ENCODE results near the gene NRF1.
"Not testable (repeated sequence)": the region's sequence is repeated elsewhere in the genome, so short reads cannot be mapped to it uniquely, and the experiment has no call there.

Gene NRF1

GRCh38 chr7:129649128-129649690, 37.7 kb downstream of the NRF1 start:
- no peak for DNase-seq (ENCODE audit: low spot score)

DNA sequence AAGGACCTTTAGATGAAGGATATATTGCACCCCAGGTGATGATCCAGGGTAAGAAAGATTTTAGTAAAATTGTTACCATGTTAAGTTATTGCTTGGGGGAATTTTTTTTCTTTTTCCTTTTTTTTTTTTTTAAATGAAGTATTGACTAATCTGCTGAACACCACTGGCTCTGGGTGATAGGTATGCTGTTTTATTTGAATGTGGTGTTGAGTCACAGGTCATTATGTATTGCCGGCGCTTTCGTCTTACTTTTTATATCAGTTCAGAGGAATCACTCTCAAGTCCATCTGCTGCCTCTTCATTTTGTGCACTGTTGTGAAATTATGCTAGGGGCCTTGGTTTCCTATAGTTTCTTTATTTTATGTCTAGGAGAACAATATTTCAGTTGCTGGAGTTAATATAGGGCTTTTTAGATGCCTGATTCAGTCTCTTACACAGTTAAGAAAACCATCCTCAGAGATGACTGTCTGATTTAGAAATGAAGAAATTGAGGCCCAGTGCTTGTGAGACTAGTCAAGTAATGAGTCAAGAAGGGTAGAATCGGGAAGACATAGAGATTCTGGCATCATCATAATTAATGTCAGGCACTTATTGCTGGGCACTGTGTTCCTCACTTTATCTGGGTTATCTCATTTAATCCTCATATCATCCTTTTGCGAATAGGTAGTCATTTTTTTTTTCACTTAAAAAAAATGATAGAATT, 38.7 kb downstream of the NRF1 start:
- DNase-seq (ENCODE audit: low spot score): no peak

DNA sequence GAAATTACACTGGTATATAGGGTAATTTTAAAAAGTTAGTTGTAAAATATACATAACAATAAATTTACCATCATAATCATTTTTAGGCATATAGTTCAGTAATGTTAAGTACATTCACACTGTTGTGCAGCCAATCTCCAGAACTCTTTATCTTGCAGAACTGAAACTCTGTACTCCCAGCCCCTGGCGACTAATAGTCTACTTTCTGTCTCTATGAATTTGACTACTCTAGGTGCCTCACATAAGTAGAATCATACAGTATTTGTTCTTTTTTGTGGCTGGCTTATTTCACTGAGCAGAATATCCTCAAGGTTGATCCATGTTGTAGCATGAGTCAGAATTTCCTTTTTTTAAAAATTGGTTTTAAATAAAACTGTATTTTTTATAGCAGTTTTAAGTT, 41.4 kb downstream of the NRF1 start:
- no peak for DNase-seq (ENCODE audit: low spot score)

DNA sequence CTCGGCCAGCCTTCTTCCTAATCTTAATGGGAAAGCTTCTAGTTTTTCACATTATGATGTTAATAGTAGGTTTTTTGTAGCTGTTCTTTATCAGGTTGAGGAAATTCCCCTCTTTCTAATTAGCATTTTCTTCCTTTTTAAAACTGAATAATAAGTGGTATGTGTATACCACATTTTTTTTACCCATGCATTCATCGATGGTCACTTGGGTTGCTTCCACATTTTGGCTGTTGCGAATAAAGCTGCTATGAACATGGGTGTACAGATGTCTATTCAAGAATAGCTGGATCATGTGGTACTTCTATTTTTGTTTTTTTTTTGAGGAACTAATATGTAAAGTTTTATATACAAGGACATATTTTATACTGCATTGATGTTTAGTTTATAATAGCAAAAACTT, 44.3 kb downstream of the NRF1 start:
- no peak for DNase-seq (ENCODE audit: low spot score)

GRCh38 chr7:129657363-129657762, 45.8 kb downstream of the NRF1 start:
- no peak for DNase-seq (ENCODE audit: low spot score)

DNA sequence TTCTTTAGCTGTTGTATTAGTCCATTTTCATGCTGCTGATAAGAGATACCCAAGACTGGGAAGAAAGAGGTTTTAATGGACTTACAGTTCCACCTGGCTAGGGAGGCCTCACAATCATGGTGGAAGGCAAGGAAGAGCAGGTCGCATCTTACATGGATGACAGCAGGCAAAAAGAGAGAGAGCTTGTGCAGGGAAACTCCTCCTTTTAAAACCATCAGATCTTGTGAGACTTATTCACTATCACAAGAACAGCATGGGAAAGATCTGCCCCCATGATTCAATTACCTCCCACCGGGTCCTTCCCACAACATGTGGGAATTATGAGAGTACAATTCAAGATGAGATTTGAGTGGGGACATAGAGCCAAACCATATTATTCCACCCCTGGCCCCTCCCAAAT, 48.4 kb downstream of the NRF1 start:
- DNase-seq (ENCODE audit: low spot score): not testable (repeated sequence)

GRCh38 chr7:129661645-129662182, 50.2 kb downstream of the NRF1 start:
- no peak for DNase-seq (ENCODE audit: low spot score)

GRCh38 chr7:129663240-129663639, 51.7 kb downstream of the NRF1 start:
- not testable (repeated sequence) for DNase-seq (ENCODE audit: low spot score)

- peak; percentile 75 for DNase-seq (ENCODE audit: low spot score)
Measured at GRCh38 chr7:129664029-129665012, 52.8 kb downstream of the NRF1 start.

DNA sequence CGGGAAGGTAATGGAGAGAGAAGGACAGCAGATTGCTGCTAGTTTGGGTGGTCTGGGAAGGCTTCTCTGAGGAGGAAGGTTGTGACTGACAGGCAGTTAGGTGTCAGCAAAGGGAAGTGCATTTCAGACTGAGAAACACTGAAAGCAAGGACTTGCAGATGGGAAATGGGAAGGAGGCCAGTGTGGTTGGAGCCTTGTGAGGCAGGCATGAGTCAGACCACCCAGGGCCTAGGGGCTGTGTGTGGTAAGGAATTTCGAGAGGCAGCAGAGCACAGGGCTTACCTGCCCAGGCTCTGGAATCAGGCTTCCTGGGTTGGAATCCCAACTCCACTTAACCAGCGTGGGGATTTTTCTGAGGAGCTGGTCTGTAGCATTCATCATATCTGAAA, 53.5 kb downstream of the NRF1 start:
- DNase-seq (ENCODE audit: low spot score): no peak

GRCh38 chr7:129667116-129667515, 55.6 kb downstream of the NRF1 start:
- no peak for DNase-seq (ENCODE audit: low spot score)

DNA sequence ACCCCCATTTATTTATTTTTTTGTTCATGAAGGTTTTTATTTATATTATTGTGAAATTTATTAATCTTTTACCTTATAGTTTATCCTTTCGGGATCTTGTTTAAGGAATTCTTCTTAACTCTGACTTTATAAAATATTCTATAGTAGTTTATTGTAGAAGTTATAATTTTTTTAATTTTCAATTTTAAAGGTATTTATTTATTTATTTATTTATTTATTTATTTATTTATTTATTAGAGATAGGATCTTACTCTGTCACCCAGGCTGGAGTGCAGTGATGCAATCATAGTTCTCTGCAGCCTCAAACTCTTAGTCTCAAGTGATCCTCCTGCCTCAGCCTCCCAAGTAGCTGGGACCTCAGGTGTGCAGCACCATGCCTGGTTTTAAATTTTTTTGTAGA, 56.0 kb downstream of the NRF1 start:
- no peak for DNase-seq (ENCODE audit: low spot score)

- no peak for DNase-seq (ENCODE audit: low spot score)
Measured at GRCh38 chr7:129669901-129670300, 58.4 kb downstream of the NRF1 start.

DNA sequence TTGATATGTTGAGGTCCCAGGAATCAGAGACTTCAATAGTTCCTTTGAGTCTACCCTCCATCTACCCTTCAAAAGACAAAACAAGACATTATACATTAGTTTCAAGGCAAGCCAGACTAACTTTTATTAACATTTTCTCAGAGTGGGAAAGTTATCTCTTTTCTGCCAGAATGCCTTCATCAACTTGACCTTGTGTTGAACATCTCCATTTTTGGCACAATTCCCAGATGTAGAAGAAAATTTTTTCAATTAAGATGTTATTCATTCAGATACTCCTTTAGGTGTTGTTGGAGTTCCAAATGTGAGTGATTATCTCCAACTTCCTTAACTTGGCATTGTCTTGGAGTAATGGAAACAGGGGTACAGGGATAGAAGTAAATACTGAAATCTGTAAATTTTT, 59.1 kb downstream of the NRF1 start:
- peak; percentile 70 for DNase-seq (ENCODE audit: low spot score)

- DNase-seq (ENCODE audit: low spot score): no peak
Measured at GRCh38 chr7:129671266-129671665, 59.7 kb downstream of the NRF1 start.

- not testable (repeated sequence) for DNase-seq (ENCODE audit: low spot score)
Measured at GRCh38 chr7:129674475-129674874, 63.0 kb downstream of the NRF1 start.

- DNase-seq (ENCODE audit: low spot score): no peak
Measured at GRCh38 chr7:129675521-129675920, 64.0 kb downstream of the NRF1 start.

GRCh38 chr7:129676017-129676897, 64.7 kb downstream of the NRF1 start:
- DNase-seq (ENCODE audit: low spot score): no peak

DNA sequence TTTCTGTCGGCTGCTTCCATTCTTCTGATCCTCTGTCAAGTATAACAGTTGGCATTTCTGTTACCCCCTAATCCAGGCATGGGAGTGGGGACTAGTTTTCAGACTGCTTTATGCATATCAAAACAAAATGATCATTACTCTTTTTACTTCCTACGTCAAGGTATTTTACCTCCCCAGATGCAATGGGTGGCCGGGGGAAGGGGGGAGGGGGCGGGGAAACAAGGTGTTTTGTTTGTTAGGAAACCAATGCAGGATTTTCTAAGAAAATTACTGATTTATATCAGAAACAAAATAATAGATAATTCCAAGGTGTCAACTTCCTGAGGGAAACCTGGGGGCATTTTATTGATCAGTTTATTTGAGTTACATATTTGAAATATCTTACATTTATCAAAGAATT, 66.3 kb downstream of the NRF1 start:
- no peak for DNase-seq (ENCODE audit: low spot score)

DNA sequence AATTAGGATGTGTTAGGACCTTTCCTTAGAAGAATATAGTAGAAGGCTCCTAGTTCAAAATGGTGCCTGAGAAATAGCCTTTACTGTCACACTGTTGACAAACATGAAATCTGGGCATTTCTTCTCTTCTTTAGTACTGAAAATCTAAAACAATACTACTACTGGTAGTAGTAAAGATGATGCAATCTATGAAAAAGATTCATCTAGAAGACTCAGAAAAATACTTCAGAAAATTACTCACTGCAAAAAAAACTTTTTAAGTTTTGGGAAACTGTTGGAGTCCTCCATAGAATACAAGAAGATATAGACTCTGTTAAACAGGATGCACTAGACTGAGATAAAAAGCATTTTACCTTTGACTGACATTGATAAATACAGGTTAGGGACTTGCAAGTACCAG, 67.1 kb downstream of the NRF1 start:
- no peak for DNase-seq (ENCODE audit: low spot score)

DNA sequence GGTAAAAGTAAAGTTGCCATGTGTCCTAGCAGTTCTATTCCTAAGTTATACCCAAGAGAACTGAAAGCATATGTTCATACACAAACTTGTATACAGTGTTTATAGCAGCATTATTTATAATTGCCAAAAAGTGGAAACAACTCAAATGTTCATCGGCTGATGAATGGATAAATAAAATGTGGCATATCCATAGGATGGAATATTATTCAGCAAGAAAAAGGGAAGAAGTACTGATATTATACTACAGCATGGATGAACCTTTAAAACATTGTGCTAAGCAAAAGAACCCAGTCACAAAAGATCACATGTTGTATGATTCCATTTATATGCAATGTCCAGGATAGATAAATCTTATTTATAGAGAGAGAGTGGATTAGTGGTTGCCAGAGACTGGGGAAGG, 68.9 kb downstream of the NRF1 start:
- DNase-seq (ENCODE audit: low spot score): no peak

DNA sequence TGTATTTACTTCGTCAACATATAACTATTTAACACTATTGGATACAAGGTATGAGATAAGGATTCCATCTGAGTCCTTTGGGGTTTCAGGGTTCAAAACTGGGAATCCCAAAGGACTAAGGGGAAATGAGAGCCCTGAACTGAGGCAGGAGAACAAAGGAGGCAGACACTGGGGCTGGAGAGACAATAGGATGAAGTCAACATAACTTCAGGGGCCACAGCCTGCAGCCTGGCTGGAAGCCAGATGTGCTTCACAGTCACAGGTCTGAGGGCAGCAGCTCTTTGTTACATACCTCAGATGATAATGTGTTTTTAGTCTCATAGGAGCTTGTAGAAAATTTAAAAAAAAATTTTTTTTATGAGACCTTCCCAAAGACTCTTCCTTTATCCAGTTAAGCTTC, 73.3 kb downstream of the NRF1 start:
- no peak for DNase-seq (ENCODE audit: low spot score)

Data from hematopoietic multipotent progenitor cell treated with erythropoietin and hydrocortisone succinate and interleukin-3 and kit ligand, for 15 days (in vitro differentiated cells).